ENCODE measurements around the gene XRN2.
"Not testable (repeated sequence)": the region's sequence is repeated elsewhere in the genome, so short reads cannot be mapped to it uniquely, and the experiment has no call there.

The XRN2 gene

DNA sequence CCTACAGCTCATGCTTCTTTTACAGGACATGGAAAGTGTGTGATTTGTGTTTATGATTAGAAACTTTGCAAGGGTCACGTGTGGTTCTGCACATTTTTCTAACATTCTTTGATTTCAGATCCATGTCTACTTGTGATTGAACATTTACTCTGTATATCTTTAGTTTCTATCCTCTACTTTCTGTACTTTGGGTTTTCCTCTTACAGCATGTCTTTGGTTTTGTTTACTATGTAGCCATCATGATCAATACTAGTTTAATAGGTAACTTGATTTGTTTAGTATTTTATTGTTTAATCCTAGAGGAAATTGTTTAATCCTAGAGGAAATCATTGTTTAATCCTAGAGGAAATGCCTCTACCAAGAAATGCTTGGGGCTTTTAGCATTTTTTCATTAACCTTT, 41.8 kb downstream of the XRN2 start:
- no peak for DNase-seq (ENCODE audit: low read depth in 2 of 2)

DNA sequence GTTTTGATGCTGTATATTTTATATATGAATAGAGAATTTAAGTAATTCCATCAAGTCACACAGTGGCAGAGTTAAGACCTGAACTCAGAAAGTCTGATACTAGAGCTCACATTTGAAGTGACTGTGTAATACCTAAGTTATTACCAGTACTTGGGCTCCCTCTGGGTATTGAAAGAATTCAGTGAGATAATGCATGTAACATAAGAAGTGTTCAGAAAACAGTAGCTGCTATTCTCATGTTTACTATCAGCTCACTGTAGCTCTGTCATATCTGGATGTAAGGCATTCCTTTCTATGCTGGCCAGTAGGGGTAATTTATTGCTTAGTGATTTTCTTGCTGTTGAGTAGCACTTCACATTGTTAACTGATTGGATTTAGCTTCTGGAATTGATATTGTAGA, 49.6 kb downstream of the XRN2 start:
- DNase-seq (ENCODE audit: low read depth in 2 of 2) = no peak

DNA sequence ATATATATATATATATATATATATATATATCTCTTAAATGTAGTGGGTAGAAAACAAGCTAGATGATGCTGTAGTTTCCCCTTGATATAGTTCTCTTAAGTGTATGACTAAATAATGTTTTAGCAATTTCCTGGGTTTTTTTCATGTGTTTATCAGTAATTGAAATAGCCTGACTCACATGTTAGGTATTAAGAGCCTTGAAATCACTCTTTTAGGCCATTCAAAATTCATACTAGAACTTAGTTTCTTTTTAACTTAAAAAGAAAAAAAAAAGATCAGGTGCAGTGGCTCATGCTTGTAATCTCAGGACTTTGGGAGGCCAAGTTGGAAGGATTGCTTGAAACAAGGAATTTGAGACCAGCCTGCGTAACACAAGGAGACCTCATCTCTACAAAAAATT, 50.1 kb downstream of the XRN2 start:
- DNase-seq (ENCODE audit: low read depth in 2 of 2) = no peak

DNA sequence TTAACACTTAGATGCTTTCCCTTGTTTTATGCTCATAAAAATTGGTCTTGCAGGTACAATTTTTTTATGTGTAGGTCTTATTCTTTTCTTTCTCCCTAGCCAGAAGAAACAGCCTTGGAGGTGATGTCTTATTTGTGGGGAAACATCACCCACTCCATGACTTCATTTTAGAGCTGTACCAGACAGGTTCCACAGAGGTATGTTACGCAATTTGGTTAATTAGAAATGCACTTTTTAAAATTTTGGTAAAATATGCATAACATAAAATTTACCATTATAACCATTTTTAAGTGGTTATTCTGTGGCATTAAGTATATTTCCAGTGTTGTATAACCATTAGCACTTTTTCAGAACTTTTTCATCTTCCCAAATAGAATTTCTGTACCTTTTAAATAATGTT, 52.9 kb downstream of the XRN2 start:
- no peak for DNase-seq (ENCODE audit: low read depth in 2 of 2)

DNA sequence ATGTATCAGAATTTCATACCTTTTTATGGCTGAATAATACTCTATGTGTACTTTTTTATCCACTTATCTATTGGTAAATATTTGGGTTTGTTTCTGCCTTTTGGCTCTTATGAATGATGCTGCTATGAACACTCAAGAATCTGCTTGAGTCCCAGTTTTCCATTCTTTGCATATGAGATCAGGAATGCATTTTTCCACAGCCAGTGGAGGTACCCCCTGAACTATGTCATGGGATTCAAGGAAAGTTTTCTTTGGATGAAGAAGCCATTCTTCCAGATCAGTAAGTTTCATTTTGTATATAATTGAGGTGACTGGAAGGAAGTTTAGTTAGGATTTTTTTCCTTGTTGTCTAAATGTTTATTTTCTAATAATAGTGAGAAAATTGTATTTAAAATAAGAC, 53.3 kb downstream of the XRN2 start:
- DNase-seq (ENCODE audit: low read depth in 2 of 2) = no peak

DNA sequence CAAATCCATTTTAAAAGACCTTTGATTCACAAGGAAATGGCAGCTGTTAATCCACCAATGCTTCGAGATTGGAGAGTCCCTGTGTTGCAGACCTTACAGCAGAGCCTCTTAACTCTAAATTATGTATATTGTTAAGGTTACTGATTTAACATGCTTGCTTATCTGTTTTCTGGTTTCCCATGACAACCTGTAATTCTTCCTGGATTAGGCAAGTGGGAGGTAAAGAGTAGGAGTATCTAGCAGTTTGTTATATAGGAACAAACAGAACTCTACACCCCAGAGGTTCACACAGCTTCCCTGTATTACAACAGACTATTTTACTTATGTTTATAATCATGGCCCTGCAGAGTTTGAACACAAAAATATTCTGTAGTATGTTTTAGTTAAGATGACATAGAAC, 54.7 kb downstream of the XRN2 start:
- no peak for DNase-seq (ENCODE audit: low read depth in 2 of 2)

DNA sequence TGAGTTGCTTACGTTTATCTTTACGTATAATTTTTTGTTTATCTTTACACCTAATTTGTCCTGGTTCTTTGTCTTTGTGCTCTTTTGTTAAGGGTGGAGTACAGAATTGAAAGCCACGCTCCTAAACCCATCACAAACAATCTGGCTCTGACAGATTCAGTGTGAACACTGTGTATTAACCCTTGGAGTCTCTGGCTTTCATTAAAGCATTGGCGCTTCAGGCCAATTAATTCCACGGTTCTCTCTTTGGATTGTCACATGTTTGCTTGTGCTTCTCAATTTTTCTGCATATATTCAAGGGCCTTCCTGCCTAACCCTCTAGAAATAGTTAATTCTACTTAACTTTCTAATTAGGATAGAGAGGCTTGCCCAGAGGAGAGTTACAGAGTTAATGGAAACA, 55.6 kb downstream of the XRN2 start:
- no peak for DNase-seq (ENCODE audit: low read depth in 2 of 2)

DNA sequence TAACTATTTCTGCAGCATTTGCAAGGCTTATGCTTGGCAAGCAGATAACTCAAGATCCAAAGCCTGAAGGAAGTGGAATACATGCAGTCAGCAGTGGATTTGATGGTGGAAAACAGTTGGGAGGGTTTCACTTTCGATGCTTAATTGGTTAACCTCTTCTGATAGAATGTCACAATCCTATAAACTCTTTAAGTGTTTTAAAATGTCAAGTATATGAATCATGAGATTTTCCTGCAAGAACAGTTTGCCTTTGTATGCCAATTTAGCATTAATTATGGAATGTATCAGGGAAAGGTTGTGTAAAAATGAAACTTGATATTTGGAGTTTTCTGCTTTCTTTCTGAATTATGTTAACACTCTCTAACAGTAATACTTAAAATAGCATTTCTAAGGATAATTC, 57.6 kb downstream of the XRN2 start:
- no peak for DNase-seq (ENCODE audit: low read depth in 2 of 2)

DNA sequence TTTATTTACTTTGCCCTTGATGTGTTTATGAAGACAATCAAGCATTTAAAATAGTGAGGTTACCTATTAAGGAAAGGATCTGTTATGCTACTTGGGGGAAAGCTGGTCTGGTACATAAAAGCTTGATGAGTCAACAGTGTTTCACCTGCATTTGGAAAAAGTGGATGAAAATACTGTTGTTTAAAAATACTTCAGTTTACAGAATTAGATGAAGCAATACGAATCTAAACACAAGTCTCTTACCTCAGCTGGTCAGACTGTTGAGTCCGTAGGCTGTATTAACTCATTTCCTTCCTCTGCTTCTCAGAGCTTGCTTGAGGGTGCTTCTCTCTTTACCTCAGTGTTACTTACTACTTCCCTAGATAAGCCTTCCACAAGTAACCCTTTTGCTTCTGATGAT, 58.1 kb downstream of the XRN2 start:
- DNase-seq (ENCODE audit: low read depth in 2 of 2) = no peak

DNA sequence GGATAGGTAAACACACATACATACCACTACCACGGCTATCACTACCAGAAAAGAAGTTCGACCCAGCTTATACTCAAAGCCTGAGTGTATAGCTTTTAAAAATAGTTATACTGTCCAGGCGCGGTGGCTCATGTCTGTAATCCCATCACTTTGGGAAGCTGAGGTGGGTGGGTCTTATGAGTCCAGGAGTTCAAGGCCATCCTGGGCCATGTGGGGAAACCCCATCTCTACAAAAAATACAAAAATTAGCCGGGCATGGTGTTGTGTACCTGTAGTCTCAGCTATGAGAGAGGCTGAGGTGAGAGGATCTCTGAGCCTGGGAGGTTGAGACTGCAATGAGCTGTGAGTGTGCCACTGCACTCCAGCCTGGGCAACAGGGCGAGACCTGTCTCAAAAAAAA, 61.3 kb downstream of the XRN2 start:
- no peak for DNase-seq (ENCODE audit: low read depth in 2 of 2)

DNA sequence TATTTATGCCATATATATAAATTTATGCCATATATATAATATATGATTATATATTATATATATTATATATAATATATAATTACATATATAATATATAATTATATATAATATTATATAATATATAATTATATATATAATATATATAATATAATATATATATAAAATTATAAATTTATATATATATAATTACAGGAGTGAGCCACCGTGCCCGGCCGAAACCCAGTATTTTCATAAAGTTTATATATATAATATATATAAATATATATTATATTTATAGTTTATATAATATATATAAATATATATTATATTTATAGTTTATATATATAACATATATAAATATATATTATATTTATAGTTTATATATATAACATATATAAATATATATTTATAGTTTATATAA, 62.6 kb downstream of the XRN2 start:
- no peak for DNase-seq (ENCODE audit: low read depth in 2 of 2)

DNA sequence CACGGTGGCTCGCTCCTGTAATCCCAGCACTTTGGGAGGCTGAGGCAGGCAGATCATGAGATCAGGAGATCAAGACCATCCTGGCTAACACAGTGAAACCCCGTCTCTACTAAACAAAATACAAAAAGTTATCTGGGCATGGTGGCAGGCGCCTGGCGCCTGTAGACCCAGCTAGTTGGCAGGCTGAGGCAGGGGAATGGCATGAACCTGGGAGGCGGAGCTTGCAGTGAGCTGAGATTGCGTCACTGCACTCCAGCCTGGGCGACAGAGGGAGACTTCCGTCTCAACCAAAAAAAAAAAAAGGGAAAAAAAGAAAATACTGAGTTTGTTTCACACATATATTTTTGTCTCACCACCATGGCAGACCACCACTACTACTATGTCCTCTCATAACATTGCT, 63.1 kb downstream of the XRN2 start:
- not testable (repeated sequence) for DNase-seq (ENCODE audit: low read depth in 2 of 2)

DNA sequence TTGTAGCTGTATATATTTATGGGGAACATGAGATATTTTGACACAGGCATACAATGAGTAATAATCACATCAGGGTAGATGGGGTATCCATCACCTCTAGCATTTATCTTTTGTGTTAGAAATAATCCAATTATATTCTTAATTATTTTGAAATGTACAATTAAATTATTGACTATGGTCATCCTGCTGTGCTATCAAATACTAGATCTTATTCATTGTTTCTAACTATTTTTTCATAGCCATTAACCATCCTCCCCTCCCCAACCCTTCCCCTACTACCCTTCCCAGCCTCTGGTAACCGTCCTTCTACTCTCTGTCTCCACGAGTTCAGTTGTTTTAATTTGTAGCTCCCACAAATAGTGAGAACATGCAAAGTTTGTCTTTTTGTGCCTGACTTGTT, 65.7 kb downstream of the XRN2 start:
- DNase-seq (ENCODE audit: low read depth in 2 of 2) = no peak

DNA sequence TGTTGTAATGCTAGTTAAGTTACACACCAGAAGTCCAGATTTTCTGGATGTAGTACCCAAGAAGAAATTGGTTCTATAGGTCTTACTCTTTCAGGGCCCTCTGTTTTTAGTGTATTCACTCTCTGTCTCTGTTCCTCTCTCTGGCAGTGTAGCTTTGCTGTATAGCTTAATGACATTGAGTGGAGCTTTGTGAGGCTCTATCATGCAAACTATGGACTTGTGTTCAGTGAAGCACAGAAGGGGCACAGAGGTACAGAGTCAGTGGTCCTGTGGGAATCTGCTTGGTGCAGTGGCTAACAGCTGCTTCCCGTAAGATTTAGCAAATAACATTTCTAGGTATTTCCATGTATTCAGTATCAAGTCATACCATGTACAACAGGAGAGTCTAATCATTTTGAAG, 68.1 kb downstream of the XRN2 start:
- DNase-seq (ENCODE audit: low read depth in 2 of 2) = no peak

DNA sequence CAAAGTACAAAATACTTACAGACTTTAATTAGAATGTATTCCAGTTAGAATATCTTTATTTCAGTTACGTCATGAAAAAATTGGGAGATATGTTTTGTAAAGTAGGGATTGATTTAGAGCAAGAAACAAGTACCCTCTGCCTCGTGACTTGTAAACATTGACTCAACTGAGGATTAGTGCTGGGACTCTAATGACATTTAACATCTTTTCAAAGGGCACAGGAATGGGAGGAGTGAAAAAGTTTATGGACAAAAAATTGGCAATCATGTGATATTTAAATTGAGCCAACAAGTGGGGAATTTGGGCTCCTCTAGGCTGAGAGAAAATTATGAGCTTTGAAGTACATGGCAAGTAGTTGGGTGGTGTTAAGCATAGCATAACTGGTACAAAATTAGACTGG, 68.9 kb downstream of the XRN2 start:
- no peak for DNase-seq (ENCODE audit: low read depth in 2 of 2)

DNA sequence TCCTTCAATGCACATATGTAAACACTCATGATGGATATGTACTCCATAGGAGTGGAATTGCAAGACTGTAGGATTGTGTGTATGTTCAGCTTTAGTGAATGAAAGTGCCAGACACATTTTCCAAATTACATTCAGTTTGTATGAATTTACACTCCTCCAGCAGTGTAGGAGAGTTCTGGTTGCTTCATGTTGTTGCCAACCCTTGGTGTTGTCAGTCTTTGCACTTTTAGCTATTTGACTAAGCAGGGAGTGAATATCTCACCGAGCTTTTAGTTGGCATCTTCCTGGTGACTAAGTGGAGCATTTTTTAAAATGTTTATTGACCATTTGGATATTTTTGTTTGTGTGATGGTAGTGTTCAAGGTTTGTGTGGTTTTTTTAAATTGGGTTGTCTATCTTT, 70.3 kb downstream of the XRN2 start:
- DNase-seq (ENCODE audit: low read depth in 2 of 2) = no peak

DNA sequence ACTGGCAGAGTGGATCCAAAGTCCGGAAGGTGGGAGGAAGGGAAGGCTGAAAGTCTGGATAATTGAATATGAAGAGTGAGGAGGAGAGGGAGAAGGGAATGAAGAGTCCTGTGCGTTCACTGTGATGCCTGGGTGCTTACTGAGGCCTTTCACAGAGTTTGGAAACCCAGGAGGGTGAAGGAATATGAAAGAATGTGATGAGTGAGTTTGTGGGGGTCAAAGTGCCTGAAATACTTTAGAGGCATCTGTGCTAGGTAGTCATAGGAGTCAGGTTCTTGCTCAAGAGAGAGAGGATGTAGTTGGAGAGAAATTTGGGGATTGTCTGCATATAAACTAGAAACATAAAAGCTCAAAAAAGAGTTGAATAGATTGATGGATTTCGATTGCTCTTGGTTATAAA, 73.5 kb downstream of the XRN2 start:
- no peak for DNase-seq (ENCODE audit: low read depth in 2 of 2)

DNA sequence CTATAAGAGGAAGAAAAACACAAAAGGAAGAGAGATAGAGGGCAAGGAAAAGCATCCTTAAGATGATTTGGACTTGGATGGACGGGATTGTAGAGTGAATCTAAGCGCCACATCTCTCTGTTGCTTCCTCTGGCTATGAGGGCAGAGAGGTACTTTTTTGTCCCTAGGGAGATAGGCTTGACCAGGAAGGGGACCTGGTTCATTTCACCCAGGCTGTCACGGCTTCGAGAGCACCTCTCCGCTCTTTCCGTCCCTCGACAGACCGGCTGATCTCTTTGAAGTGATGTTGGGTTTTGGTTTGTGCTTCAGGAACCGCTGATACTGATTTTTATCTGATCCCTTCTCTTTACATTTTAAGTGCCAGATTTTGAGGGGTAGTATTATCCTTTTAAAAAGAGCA, 74.6 kb downstream of the XRN2 start:
- DNase-seq (ENCODE audit: low read depth in 2 of 2) = no peak

DNA sequence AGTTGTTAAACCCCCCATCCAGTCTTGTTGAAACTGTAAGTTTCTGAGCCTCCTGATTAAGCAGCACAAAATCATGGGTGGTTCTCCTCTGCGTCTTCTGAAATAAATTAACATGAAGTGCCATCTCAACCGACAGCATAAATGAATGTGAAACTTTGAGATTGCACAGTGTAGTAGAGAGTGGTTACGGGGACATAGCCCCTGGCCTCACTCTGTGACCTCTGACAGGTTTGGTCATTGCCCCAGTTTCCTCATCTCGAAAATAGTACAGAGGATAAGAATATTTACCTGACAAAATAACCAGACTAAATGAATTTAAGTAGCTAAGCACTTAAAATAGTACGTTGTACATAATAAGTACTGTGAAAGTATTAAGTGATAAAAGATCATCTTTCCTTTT, 75.1 kb downstream of the XRN2 start:
- DNase-seq (ENCODE audit: low read depth in 2 of 2) = no peak

DNA sequence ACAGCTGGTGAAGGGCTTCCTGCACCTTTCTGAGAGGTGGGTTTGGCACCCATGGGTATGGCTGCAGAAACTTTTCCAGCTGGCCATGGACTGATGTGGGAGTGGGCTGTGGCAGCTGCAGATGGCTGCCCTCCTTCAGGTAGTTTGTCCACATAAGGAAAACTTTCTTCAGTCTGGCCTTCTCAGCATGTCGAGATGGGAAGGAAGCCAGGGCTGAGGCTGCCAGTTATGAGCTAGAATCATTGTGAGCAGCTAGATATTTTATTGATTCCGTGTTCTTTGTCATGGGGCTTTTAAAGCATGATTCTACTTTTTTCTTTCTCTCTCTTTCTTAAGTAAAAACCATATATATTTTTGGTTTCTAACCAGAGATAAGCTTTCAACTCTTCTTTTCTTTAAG, 77.6 kb downstream of the XRN2 start:
- no peak for DNase-seq (ENCODE audit: low read depth in 2 of 2)

DNA sequence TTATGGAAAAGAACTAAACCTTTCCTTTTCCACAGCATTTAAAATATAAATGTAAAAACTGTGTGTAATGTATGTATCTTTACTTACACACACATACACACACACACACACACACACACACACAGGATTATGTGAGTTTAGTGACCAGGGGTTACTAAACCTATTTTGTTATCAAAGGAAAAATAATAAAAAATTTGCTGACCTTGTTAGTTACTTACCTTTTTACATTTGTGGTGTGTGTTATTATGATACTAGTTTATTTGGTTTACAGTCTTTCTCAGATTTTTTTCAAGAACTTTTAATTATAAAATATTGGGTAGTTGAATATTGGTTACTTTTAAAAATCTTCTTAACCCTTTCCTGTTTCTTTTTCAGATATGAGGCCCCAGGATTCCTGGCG, 78.5 kb downstream of the XRN2 start:
- no peak for DNase-seq (ENCODE audit: low read depth in 2 of 2)

DNA sequence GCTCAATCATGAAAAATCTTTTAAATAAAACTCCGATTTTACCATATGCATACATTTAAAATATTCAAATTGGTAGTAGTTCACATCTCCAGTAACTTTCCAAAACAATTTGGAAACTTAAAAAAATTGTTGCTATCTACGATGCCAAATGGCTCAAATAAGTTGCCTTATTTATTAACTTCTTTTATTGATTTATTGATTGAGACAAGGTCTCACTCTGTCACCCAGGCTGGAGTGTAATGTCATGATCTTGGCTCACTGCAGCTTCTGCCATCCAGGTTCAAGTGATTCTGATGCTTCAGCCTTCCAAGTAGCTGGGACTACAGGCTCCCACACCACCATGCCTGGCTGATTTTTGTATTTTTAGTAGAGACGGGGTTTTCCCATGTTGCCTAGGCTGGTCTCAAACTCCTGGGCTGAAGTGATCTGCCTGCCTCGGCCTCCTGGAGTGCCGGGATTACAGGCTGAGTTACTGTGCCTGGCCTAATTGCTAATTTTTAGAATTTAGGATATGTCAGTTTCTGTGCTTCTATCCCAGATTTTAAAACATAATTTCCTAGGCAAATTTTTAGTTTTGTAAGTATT, 81.3 kb downstream of the XRN2 start:
- DNase-seq (ENCODE audit: low read depth in 2 of 2) = no peak

DNA sequence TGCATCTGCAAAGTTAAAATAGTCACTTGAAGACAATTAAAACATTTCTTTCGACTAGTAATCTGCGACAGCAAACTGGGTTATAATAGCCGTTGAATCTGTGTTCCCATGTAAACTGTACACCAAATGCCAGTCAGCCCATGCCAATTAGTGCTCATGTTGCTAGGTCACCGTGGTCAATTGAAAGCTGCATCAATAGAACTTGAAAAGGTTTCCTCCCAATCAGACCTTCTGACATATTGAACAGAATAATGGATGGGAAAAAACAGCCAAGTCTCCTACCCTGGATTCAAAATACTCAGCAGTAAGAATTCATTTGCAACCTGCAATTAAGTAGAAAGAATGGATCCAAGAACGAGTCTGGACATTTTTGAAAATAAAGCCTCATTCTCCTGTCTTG, 83.0 kb downstream of the XRN2 start:
- no peak for DNase-seq (ENCODE audit: low read depth in 2 of 2)

DNA sequence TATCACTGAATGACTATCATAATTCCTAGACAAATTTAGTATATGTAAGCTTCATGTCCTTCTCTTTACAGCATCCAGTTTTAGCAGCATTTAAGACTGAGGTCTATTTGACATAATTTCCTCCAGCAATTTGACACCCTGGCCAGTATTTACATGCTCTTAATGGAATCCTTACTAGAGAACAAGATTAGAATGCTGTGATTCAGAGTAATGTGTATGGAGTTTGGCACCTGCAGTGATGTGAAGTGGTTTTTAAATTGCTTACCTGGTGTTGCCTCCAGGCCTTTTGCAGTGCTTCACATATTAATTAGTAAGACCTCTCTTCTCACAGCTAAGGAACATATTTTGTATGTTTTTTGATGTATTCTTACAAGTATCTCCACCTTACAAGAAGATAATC, 84.4 kb downstream of the XRN2 start:
- no peak for DNase-seq (ENCODE audit: low read depth in 2 of 2)

DNA sequence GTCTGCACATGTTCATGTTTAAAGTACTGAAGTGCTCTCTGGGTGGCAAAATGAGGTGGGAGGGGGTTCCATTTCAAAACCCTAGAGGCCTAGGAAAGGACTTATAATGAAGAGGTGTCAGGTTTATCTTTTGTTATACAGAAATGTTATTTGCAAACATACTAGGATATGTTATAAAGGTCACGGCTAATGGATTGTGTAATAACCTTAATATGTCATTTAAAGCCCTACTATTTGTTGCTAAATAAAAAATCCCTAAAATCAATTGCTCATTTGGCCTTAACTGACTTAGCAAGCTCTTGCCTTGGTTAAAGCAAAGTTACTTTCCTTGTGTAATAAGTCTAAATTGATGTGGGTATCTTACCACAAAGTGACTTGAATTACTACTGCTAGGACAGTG, 85.4 kb downstream of the XRN2 start:
- DNase-seq (ENCODE audit: low read depth in 2 of 2) = no peak

Measured in stimulated activated CD4-positive, alpha-beta T cell treated with anti-CD3 and anti-CD28 coated beads, Interleukin-1b, Interleukin-23, amount 100 ng/mL, for 4 hours (primary cell).